Keratinocyte (primary cell): ENCODE results near the gene POLE.

Source experiments
- CTCF ChIP-seq, 3 experiments: IDR thresholded peaks in 1 of 3; conservative IDR thresholded peaks in 1 of 3; optimal IDR thresholded peaks in 1 of 3; 2 replicates in 2 of 3; 3 replicates in 1 of 3; pipeline versions ENCODE3 to v1.5.1; 2011; ENCODE audit warnings: low read length in 3 of 3, mild to moderate bottlenecking in 3 of 3, moderate library complexity in 2 of 3, control low read depth in 1 of 3, inconsistent platforms in 1 of 3; ENCODE audit not compliant: insufficient read depth in 2 of 3; ENCODE audit errors: extremely low read depth in 1 of 3
- EZH2 ChIP-seq: IDR thresholded peaks from one replicate; pipeline ENCODE4 v1.6.1; 2012; ENCODE audit warnings: inconsistent platforms, mild to moderate bottlenecking, low read length, moderate library complexity

- TF ChIP-seq CTCF (optimal IDR thresholded peaks at IDR 0.05 in 1 of 3, IDR thresholded peaks at IDR 0.05 in 1 of 3, conservative IDR thresholded peaks at IDR 0.05 in 1 of 3; ENCODE audit: extremely low read depth in 1 of 3, insufficient read depth in 2 of 3, low read length in 3 of 3) (no peak), EZH2 (no peak)
Observed at GRCh38 chr12:132596016-132596415, 91.1 kb downstream of the POLE start.
